A673 (cell line): ENCODE results near the gene SORL1-AS1.

Experiments
- BruUV-seq: library from RNA; stranded (reverse); fragments of 400-500 nt; replicated peaks from 2 replicates; lab custom pipeline; 2021; lab: Mats Ljungman, UMichigan
- CTCF ChIA-PET: fragments of 300-600 bp; sonication (Branson Sonifier 250); formaldehyde crosslinking; loops from one replicate; lab custom pipeline; 2022; ENCODE audit warnings: antibody characterized with exemption; lab: Charles Lee
- POLR2A ChIA-PET: fragments of 300-600 bp; sonication (Branson Sonifier 250); formaldehyde crosslinking; loops from one replicate; lab custom pipeline; 2022; ENCODE audit warnings: antibody characterized with exemption; ENCODE audit not compliant: low non-redundant PET; lab: Charles Lee
- DNase-seq: peaks from one replicate; pipeline ENCODE4 v3.0.0-alpha.2; 2015; ENCODE audit warnings: low spot score
- H3K27ac ChIP-seq: fragments of 200-600 bp; sonication (generic); 2 replicates; pipeline ENCODE4 v1.5.1; 2016; ENCODE audit warnings: mixed run types, low read depth, mild to moderate bottlenecking, mixed read lengths, antibody characterized with exemption, low read length; ENCODE audit not compliant: poor library complexity, severe bottlenecking
- H3K27me3 ChIP-seq: fragments of 200-600 bp; sonication (generic); replicated peaks from 2 replicates; pipeline ENCODE4 v1.6.1; 2017; ENCODE audit warnings: mixed run types, low read depth, mild to moderate bottlenecking, mixed read lengths, antibody characterized with exemption, low read length; ENCODE audit not compliant: insufficient read depth, poor library complexity
- H3K36me3 ChIP-seq: fragments of 200-600 bp; sonication (generic); 2 replicates; pipeline ENCODE4 v1.6.1; 2016; ENCODE audit warnings: mixed run types, mild to moderate bottlenecking, mixed read lengths, antibody characterized with exemption, low read length; ENCODE audit not compliant: insufficient read depth, poor library complexity, severe bottlenecking
- H3K4me1 ChIP-seq: fragments of 200-600 bp; sonication (generic); 2 replicates; pipeline ENCODE4 v1.6.1; 2017; ENCODE audit warnings: mixed run types, mild to moderate bottlenecking, mixed read lengths, antibody characterized with exemption, low read length; ENCODE audit not compliant: insufficient read depth, poor library complexity, severe bottlenecking
- H3K4me3 ChIP-seq: fragments of 200-600 bp; sonication (generic); 2 replicates; pipeline ENCODE4 v1.5.1; 2016; ENCODE audit warnings: low read depth, mixed run types, mild to moderate bottlenecking, mixed read lengths, low read length; ENCODE audit not compliant: poor library complexity, severe bottlenecking
- H3K9me3 ChIP-seq: fragments of 200-600 bp; sonication (generic); 2 replicates; pipeline ENCODE4 v1.6.1; 2016; ENCODE audit warnings: mixed run types, low read depth, mild to moderate bottlenecking, mixed read lengths, antibody characterized with exemption, low read length; ENCODE audit not compliant: poor library complexity, severe bottlenecking
- CTCF ChIP-seq: fragments of 300-800, 200-600 bp; sonication (generic); conservative IDR thresholded peaks from 2 replicates; pipeline ENCODE4 v1.5.1; 2017; ENCODE audit warnings: low read depth, mild to moderate bottlenecking, antibody characterized with exemption, low read length, moderate library complexity, mixed read lengths
- EZH2 ChIP-seq: fragments of 200-600 bp; sonication (generic); IDR thresholded peaks from 2 replicates; pipeline ENCODE4 v1.6.1; 2017; ENCODE audit warnings: borderline replicate concordance, low read depth, mild to moderate bottlenecking, mixed read lengths, antibody characterized with exemption, low read length; ENCODE audit not compliant: poor library complexity, severe bottlenecking
- intact Hi-C: fragments of 100-400 bp; cut with micrococcal nuclease; formaldehyde crosslinking; loops from one replicate; pipeline ENCODE4 v1.10.0; 2022; ENCODE audit not compliant: unreplicated experiment

The SORL1-AS1 gene

GRCh38 chr11:121499405-121499804 is 46.6 kb upstream of the SORL1-AS1 start:
- intact Hi-C loops = no loop called here
- H3K27ac ChIP-seq = no peak overlapping the region
- H3K27me3 ChIP-seq = peaks cover under 1% of the 10 kb centered on the region
- POLR2A ChIA-PET = no interaction called here
- H3K4me1 ChIP-seq = peaks cover 8% of the 10 kb centered on the region
- no peak for DNase-seq
- no peaks in the 10 kb centered on the region for H3K36me3 ChIP-seq
- CTCF ChIA-PET = no interaction called here
- H3K4me3 ChIP-seq = no peak overlapping the region
- BruUV-seq = no TSS peak
- H3K9me3 ChIP-seq = no peaks in the 10 kb centered on the region
- TF ChIP-seq EZH2 (no peak), CTCF (no peak)

- no peak for TF ChIP-seq CTCF
- no peak for TF ChIP-seq EZH2
- peak; percentile 58 for DNase-seq
- CTCF ChIA-PET = no interaction called here
Observed at GRCh38 chr11:121497176-121497998, 44.6 kb upstream of the SORL1-AS1 start.

GRCh38 chr11:121494355-121495099 is 41.8 kb upstream of the SORL1-AS1 start:
- intact Hi-C loops = no loop called here
- Histone ChIP-seq H3K36me3 (no peaks in the 10 kb centered on the region), H3K27ac (no peak overlapping the region), H3K4me3 (no peak overlapping the region), H3K4me1 (peaks cover 10% of the 10 kb centered on the region), H3K9me3 (no peaks in the 10 kb centered on the region), H3K27me3 (no peaks in the 10 kb centered on the region)
- CTCF ChIA-PET = no interaction called here
- no peak for TF ChIP-seq CTCF
- no peak for TF ChIP-seq EZH2
- no TSS peak for BruUV-seq
- POLR2A ChIA-PET = no interaction called here
- peak; percentile 36 for DNase-seq

More at GRCh38 chr11:121497176-121497998, 44.6 kb upstream of the SORL1-AS1 start:
- BruUV-seq = no TSS peak
- Histone ChIP-seq H3K36me3 (no peaks in the 10 kb centered on the region), H3K4me1 (peaks cover 10% of the 10 kb centered on the region), H3K4me3 (no peak overlapping the region), H3K9me3 (no peaks in the 10 kb centered on the region), H3K27ac (no peak overlapping the region), H3K27me3 (no peaks in the 10 kb centered on the region)
- POLR2A ChIA-PET = no interaction called here
- intact Hi-C loops = no loop called here
